Motor neuron (in vitro differentiated cells): Measurements from ENCODE around the gene CXCL3. TPM values are rescaled to one million over a fixed set of nuclear protein-coding genes. Genes with fewer than 3 reads are reported as not detected.

Experiments used
- ATAC-seq, 8 experiments: fragments of 200-7000 bp; cut with Tn5 transposase; replicated peaks in 6 of 8; 2 replicates each; pipeline ENCODE4 v1.8.0; 2021; ENCODE audit warnings: mild to moderate bottlenecking in 8 of 8, moderate library complexity in 8 of 8
- H3K27ac ChIP-seq, 2 donors: fragments of 250-450 bp; sonication (Bioruptor Pico); 2 replicates each; pipeline ENCODE4 v1.9.0; 2021; ENCODE audit warnings: antibody characterized with exemption in 2 of 2, mild to moderate bottlenecking in 2 of 2, moderate library complexity in 1 of 2
- H3K4me1 ChIP-seq, 2 donors: fragments of 250-450 bp; sonication (Bioruptor Pico); replicated peaks in 1 of 2; 2 replicates each; pipeline ENCODE4 v1.6.1; 2021; ENCODE audit warnings: antibody characterized with exemption in 2 of 2, mild to moderate bottlenecking in 2 of 2, moderate library complexity in 1 of 2
- H3K4me3 ChIP-seq, 5 donors: fragments of 250-450 bp; sonication (Bioruptor Pico); 2 replicates each; pipeline ENCODE4 v1.9.0; 2021; ENCODE audit warnings: antibody characterized with exemption in 5 of 5, mild to moderate bottlenecking in 5 of 5, moderate library complexity in 4 of 5
- WGBS, 10 experiments: fragments of 450-650 bp; shearing (Covaris generic); methylation state at CpG; one replicate each; pipeline ENCODE4 v1.0.0; 2022; 5-methylcytosine and 5-hydroxymethylcytosine counted together
- in situ Hi-C, 9 experiments: fragments of 400-800 bp; cut with MboI; loops; one replicate each; pipeline ENCODE4 v1.15.0; 2021; ENCODE audit warnings: low sequenced_read_pairs in 9 of 9, low pct_unique_long_range_greater_than_20kb in 2 of 9; ENCODE audit not compliant: unreplicated experiment in 9 of 9
- total RNA-seq, 8 experiments: library from RNA; unstranded; fragments of 300-600 nt; gene quantifications; 2 replicates each; pipeline versions ENCODE4 v1.2.3 to v1.2.4, GENCODE V29; 2022

Gene CXCL3
- total RNA-seq, 8 experiments from 2014 or later, result 0.45 to 4.9 (median 1.3) TPM

DNA sequence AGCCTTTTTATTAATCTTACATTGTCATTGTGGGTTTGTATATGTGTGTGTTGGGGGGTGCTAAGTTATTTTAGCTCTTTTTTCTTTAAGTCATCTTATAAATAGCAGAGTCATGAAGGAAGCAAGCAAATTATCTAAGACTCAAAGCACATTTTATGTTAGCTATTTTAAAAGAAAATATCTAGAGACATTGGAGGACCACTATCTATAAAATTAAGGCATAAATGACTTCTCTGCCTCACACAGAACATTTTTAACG is 46.8 kb downstream of the CXCL3 start:
- Histone ChIP-seq H3K27ac (no peak overlapping the region), H3K4me3 (no peak overlapping the region), H3K4me1 (no peaks in the 10 kb centered on the region)
- 80 to 100% (median 100%) methylated on average over 1 of the region's 1 CpG; no CpG with 5 or more reads in 2 of the 10 experiments for WGBS, 10 experiments
- in situ Hi-C loops, result no loop called here
- ATAC-seq, result no peak

DNA sequence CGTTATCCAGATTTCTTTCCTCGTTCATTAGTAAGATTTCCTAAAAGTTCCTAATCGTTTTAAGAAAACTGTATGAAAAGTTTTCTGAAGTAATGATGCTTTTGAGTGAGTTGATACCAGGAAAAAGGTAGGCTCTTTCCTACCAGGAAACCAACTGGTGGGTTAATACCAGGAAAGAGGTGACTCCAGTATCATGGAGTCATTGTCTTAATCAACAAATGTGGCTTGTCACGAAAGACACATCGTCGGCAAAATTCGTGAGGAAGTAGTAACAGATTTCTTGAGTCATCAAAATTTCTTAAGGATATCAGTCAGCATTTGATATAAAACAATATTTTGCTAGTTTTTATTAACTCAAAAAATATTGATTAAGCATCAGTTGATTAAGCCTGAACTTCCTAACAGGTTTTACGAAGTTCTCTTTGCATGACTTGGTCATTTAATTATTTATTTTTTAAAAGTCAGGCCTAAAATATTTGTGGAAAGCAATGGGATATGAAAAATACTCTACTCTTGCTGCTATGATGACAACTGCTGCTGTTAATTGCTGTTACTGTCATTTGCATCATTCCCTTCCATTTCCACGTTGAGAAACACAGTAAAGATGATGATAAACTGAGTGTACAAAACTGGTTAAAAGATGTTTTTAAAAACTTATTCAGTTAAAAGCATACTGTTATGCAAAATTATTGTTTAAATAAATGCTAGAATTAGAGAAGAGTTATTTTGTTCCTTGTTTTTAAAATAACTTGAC is 47.3 kb downstream of the CXCL3 start:
- ATAC-seq, result no peak
- H3K4me3 ChIP-seq, result no peak overlapping the region
- in situ Hi-C loops, result no loop called here
- H3K27ac ChIP-seq, result no peak overlapping the region
- WGBS, 10 experiments, result 50 to 94% (median 87%) methylated on average over 6 to 9 of the region's 9 CpGs
- H3K4me1 ChIP-seq, result no peaks in the 10 kb centered on the region

DNA sequence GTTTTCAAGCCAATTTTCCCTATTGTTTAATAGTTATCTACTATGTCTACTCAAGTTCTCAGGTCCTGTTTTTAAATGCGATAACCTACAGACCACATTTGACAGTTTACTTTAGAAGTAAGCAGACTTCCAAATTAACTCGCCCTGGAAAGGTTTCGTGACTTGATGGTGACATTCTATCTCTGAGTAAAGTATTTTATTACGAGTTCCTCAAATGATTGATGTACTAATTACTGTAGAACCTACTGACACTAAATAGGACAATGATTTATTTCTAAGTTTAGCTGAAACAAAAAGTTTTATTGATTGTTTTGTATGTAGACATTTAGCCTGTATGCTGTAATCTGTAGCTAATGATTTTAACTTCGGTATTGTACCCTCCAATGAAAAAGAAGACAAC is 48.6 kb downstream of the CXCL3 start:
- ATAC-seq, result no peak
- 49 to 100% (median 93%) methylated on average over 3 to 5 of the region's 5 CpGs for WGBS, 10 experiments
- Histone ChIP-seq H3K27ac (no peak overlapping the region), H3K4me1 (no peaks in the 10 kb centered on the region), H3K4me3 (no peak overlapping the region)
- in situ Hi-C loops, result no loop called here

DNA sequence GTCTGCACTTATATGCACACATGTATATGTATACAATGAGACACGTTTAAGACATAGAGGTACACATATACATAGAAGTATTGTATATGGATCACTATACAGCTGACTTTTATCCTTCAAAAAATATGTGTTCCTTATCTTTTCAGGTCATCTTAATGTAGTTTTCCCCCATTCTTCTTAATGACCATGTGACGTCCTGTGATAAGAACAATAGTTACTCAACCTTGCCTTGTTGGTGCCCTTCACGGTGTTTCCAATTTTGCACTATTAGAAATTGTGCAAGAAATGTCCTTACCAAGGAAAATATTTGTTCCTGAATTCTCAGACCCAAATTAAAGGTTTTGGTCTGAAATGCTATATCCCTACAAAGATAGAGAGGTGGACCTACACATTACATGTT is 49.5 kb downstream of the CXCL3 start:
- 38 to 100% (median 90%) methylated on average over 1 to 3 of the region's 3 CpGs; no CpG with 5 or more reads in 1 of the 10 experiments for WGBS, 10 experiments
- Histone ChIP-seq H3K27ac (no peak overlapping the region), H3K4me1 (no peaks in the 10 kb centered on the region), H3K4me3 (no peak overlapping the region)
- no peak for ATAC-seq
- in situ Hi-C loops, result no loop called here

DNA sequence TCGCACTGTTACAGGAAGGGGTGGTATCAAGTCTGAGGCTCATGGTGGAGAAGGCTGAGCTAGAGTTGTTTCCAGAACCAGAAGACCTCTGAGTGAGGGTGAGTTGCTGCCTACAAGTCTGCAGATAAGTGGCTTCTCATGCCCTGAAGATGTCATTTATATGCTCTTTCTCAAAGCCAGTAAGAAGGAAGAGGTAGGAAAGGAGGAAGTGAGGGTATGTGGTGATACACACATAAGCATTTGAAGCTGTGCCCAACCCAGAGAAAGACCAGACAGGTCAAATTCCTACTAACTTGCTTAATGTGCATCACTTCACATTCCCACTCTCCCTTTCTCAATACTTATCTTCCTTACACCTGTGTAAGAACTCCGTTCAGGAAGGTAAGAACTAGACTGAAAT is 50.4 kb downstream of the CXCL3 start, which contains the start of gene PPBP:
Gene PPBP (minus strand): TSS at position 130 of the 400 bp plus-strand sequence. CDS start 87 bp downstream, at position 43.
- Histone ChIP-seq H3K4me1 (no peaks in the 10 kb centered on the region), H3K27ac (no peak within 1 kb of the TSS), H3K4me3 (no peak within 1 kb of the TSS)
- no peak for ATAC-seq
- in situ Hi-C loops, result no loop called here
- WGBS, 10 experiments, result 13 to 100% (median 80%) methylated on average over 1 to 2 of the region's 2 CpGs

Other genes with a start within 250 kb of the CXCL3 start
- gene CXCL6, start 202.0 kb downstream of the CXCL3 start, total RNA-seq, result 1 to 10 TPM in 1 of 8 experiments, under 1 TPM in 3, not detected in 4; 0.16 to 6.8 (median 0.28) TPM
- not detected for gene PF4V1, start 185.4 kb downstream of the CXCL3 start, total RNA-seq
- 10 to 100 TPM in 1 of 8 experiments, 1 to 10 TPM in 3, under 1 TPM in 3, not detected in 1; 0.18 to 50.5 (median 2.5) TPM for gene CXCL1, start 169.3 kb downstream of the CXCL3 start, total RNA-seq
- not detected for gene PF4, start 56.7 kb downstream of the CXCL3 start, total RNA-seq
- not detected for gene PPBP, start 50.5 kb downstream of the CXCL3 start, total RNA-seq
- under 1 TPM in 4 of 8 experiments, not detected in 4; 0.14 to 0.17 (median 0.15) TPM for gene CXCL5, start 40.0 kb downstream of the CXCL3 start, total RNA-seq
- 1 to 10 TPM in 5 of 8 experiments, under 1 TPM in 3; 0.60 to 6.2 (median 1.6) TPM for gene CXCL2, start 60.5 kb upstream of the CXCL3 start, total RNA-seq
- 10 to 100 TPM; 11.7 to 30.7 (median 22.4) TPM for gene MTHFD2L, start 119.4 kb upstream of the CXCL3 start, total RNA-seq